ENCODE measurements around the gene SMS. TPM values are rescaled to one million over a fixed set of nuclear protein-coding genes. Genes with fewer than 3 reads are reported as not detected.

The SMS gene
- 59.1 to 142 TPM (median 127 TPM) in 3 replicates for polyA plus RNA-seq
- 209 TPM for polyA plus RNA-seq (2011; ENCODE audit: low read depth)
- 100 and 144 TPM in 2 replicates for polyA plus RNA-seq (2011; cell fraction: cytosol; rRNA removed)
- 33.2 and 48.1 TPM in 2 replicates for polyA plus RNA-seq (2011; cell fraction: nucleus; rRNA removed)
- polyA plus RNA-seq (2012; ENCODE audit: low replicate concordance): 76.6 and 160 TPM in 2 replicates
- polyA minus RNA-seq: 31.1 to 65.7 TPM (median 38.3 TPM) in 3 replicates
- polyA minus RNA-seq (2011; cell fraction: cytosol; rRNA and poly(A)+ RNA removed): 119 TPM
- polyA minus RNA-seq (2011; cell fraction: nucleus; rRNA and poly(A)+ RNA removed): 15.2 and 25.1 TPM in 2 replicates

DNA sequence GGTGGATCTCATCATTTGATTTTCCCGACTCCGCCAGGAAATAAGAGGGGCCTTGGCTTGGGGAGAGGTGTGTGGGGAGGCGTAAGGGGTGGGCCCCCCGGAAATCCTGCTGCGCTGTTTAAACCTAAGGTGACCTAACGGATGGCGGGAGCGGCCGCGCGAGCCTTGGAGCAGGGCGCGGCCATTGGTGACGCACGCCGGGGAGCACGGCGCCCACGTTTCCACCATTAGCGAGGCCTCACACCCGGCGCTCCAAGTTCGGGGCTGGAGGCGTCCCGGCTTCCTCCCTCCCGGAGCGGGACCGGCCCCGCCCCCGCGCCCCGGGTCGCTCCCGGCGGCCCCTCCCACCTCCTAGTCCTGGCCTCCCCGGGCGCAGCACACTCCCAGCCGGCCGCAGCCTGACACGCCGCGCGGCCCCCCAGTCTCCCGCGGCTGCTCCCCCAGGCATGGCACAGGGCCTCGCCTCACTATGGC lies at the start of gene SMS:
TSS of gene SMS (plus strand) at position 354 of the 474 bp plus-strand sequence. CDS start at position 470, 116 bp downstream.
- Histone ChIP-seq H3K9ac (ENCODE audit: control insufficient read depth, extremely low read depth, insufficient read depth, low read length) (peak within 1 kb of the TSS; percentile 74), H2AFZ (ENCODE audit: control insufficient read depth, low read length) (peak within 1 kb of the TSS; percentile 16), H3K27ac (ENCODE audit: control insufficient read depth, insufficient read depth, low read length) (peak within 1 kb of the TSS; percentile 63), H3K79me2 (ENCODE audit: control insufficient read depth, insufficient read depth, low read length) (peaks cover 29% of the 10 kb centered on the region), H3K4me1 (ENCODE audit: control insufficient read depth, extremely low read depth, insufficient read depth, low read length) (peaks cover 30% of the 10 kb centered on the region), H3K4me2 (ENCODE audit: control insufficient read depth, extremely low read depth, insufficient read depth, low read depth, low read length) (peak within 1 kb of the TSS; percentile 39), H3K27me3 (ENCODE audit: control insufficient read depth, extremely low read depth, insufficient read depth, low read length) (no peaks in the 10 kb centered on the region), H3K9me3 (ENCODE audit: control insufficient read depth, low read depth, low read length) (no peaks in the 10 kb centered on the region), H3K4me3 (ENCODE audit: control insufficient read depth in 2 of 3, extremely low read depth in 1 of 3, insufficient read depth in 2 of 3, low read depth in 1 of 3, low read length in 3 of 3) (peak within 1 kb of the TSS; percentile 55 to 71 (median 57)), H4K20me1 (ENCODE audit: control insufficient read depth, extremely low read depth, insufficient read depth, low read length) (peaks cover 2% of the 10 kb centered on the region), H3K9me1 (ENCODE audit: control insufficient read depth, extremely low read depth, insufficient read depth, low read length) (peaks cover 2% of the 10 kb centered on the region), H3K36me3 (ENCODE audit: control insufficient read depth in 2 of 2, extremely low read depth in 1 of 2, insufficient read depth in 2 of 2, low read length in 2 of 2) (no peaks in the 10 kb centered on the region)
- no peak for DNase-seq (ENCODE audit: low read depth, low spot score)
- dilution Hi-C loops (cut with MboI; ENCODE audit: extremely low pct_ligation_motif_present, low sequenced_read_pairs): no loop called here
- TF ChIP-seq CTCF (optimal IDR thresholded peaks at IDR 0.05 in 1 of 3, IDR thresholded peaks at IDR 0.05 in 1 of 3, conservative IDR thresholded peaks at IDR 0.05 in 1 of 3; ENCODE audit: extremely low read depth in 1 of 3, insufficient read depth in 2 of 3, low read length in 3 of 3) (no peak), EZH2 (IDR thresholded peaks at IDR 0.05; ENCODE audit: low read length) (no peak)
- no peak for FAIRE-seq

DNA sequence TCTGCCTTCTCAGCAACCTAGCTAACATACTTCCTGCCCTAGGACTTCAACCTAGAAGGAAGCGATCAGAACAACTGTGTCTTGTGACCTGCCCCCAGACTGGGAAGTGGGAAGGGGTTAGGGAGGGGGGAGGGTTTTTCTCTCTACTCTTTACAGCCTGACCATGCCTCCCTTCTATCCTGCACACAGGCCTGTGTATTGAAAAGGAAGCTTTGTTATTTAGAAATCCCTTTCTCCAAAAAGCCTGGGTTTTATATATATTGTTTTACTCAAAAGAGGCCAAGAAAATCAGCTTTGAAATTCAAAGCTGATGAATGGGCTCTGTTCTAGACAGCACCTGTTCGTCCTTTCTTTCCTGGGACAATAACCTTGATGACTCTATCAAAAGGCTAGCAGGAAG lies 35.2 kb upstream of the SMS start:
- DNase-seq (ENCODE audit: low read depth, low spot score): no peak
- Histone ChIP-seq H3K9ac (ENCODE audit: control insufficient read depth, extremely low read depth, insufficient read depth, low read length) (no peak overlapping the region), H4K20me1 (ENCODE audit: control insufficient read depth, extremely low read depth, insufficient read depth, low read length) (no peaks in the 10 kb centered on the region), H3K27ac (ENCODE audit: control insufficient read depth, insufficient read depth, low read length) (no peak overlapping the region), H3K4me2 (ENCODE audit: control insufficient read depth, extremely low read depth, insufficient read depth, low read depth, low read length) (no peak overlapping the region), H2AFZ (ENCODE audit: control insufficient read depth, low read length) (no peak overlapping the region), H3K9me3 (ENCODE audit: control insufficient read depth, low read depth, low read length) (no peaks in the 10 kb centered on the region), H3K27me3 (ENCODE audit: control insufficient read depth, extremely low read depth, insufficient read depth, low read length) (no peaks in the 10 kb centered on the region), H3K79me2 (ENCODE audit: control insufficient read depth, insufficient read depth, low read length) (no peaks in the 10 kb centered on the region), H3K9me1 (ENCODE audit: control insufficient read depth, extremely low read depth, insufficient read depth, low read length) (no peaks in the 10 kb centered on the region), H3K4me1 (ENCODE audit: control insufficient read depth, extremely low read depth, insufficient read depth, low read length) (peaks cover 3% of the 10 kb centered on the region), H3K36me3 (ENCODE audit: control insufficient read depth in 2 of 2, extremely low read depth in 1 of 2, insufficient read depth in 2 of 2, low read length in 2 of 2) (no peaks in the 10 kb centered on the region), H3K4me3 (ENCODE audit: control insufficient read depth in 2 of 3, extremely low read depth in 1 of 3, insufficient read depth in 2 of 3, low read depth in 1 of 3, low read length in 3 of 3) (no peak overlapping the region)
- FAIRE-seq: no peak
- dilution Hi-C loops (cut with MboI; ENCODE audit: extremely low pct_ligation_motif_present, low sequenced_read_pairs): no loop called here
- TF ChIP-seq EZH2 (IDR thresholded peaks at IDR 0.05; ENCODE audit: low read length): no peak
